Right atrium auricular region (tissue), 2 donors: Measurements from ENCODE around the gene PVRIG. TPM values are rescaled to one million over a fixed set of nuclear protein-coding genes. Genes with fewer than 3 reads are reported as not detected.
"Not testable (repeated sequence)": the region's sequence is repeated elsewhere in the genome, so short reads cannot be mapped to it uniquely, and the experiment has no call there.

Source experiments
- DNase-seq: peaks from one replicate; pipeline ENCODE4 v3.0.0-alpha.2; 2019; ENCODE audit warnings: low spot score
- H3K27ac ChIP-seq, 2 donors: fragments of 200-600 bp; sonication (generic); 1 replicate in 1 of 2; 2 replicates in 1 of 2; pipeline ENCODE4 v1.5.1; 2016 to 2019
- H3K27me3 ChIP-seq, 2 donors: fragments of 200-600 bp; sonication (generic); one replicate each; pipeline versions ENCODE4 v1.5.1 to v1.6.0; 2017 to 2019
- H3K36me3 ChIP-seq: fragments of 200-600 bp; sonication (generic); one replicate; pipeline ENCODE4 v1.5.1; 2016
- H3K4me1 ChIP-seq, 2 donors: fragments of 200-600 bp; sonication (generic); one replicate each; pipeline versions ENCODE4 v1.5.1 to v1.6.0; 2017 to 2019
- H3K4me3 ChIP-seq, 2 donors: fragments of 200-600 bp; sonication (generic); 1 replicate in 1 of 2; 2 replicates in 1 of 2; pipeline ENCODE4 v1.5.1; 2017 to 2019; ENCODE audit warnings: mild to moderate bottlenecking in 1 of 2, moderate library complexity in 1 of 2
- H3K9me3 ChIP-seq, 2 donors: fragments of 200-600 bp; sonication (generic); one replicate each; pipeline ENCODE4 v1.5.1; 2019
- total RNA-seq, 2 donors: library from RNA; depleted of rRNA; stranded (reverse); fragments of >200 nt; gene quantifications; one replicate each; pipeline ENCODE4 v1.1.0, GENCODE V29; 2016
- TF ChIP-seq, protein P1 (sequence below), 2 donors: fragments of 200-600 bp; sonication (generic); IDR thresholded peaks; one replicate each; pipeline ENCODE4 v1.5.1; 2019; ENCODE audit warnings: antibody characterized with exemption in 2 of 2

PVRIG gene
- total RNA-seq, 2 donors from 2014 or later: 0.43 TPM; not detected in 1

DNA sequence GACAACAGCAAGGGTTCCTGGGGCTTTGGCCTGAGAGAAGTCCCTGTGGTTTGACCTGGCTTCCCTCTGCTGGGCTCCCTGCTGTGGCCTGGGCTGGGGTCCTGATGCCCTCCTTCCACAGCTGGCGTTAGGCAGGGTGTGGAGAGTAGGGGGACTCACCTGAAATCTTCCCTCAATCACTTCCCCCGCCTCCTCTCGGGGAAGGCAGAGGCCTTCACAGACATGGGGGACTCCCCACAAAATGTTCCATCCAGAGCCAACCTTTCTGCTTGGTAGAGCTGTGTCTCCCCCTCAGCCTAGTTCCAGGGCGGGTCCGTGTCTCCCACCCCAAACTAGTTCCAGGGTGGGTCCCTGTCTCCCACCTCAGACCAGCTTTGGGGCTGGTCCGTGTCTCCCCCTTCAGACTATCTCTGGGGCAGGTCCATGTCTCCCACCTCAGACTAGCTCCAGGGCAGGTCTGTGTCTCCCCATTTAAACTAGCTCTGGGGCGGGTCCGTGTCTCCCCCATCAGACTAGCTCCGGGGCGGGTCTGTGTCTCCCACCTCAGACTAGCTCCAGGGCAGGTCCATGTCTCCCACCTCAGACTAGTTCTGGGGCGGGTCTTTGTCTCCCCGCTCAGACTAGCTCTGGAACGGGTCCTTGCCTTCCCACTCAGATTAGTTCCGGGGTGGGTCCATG is 2.2 kb downstream of the PVRIG start:
- Histone ChIP-seq H3K4me3 (no peak overlapping the region), H3K27ac (no peak overlapping the region), H3K9me3 (no peaks in the 10 kb centered on the region), H3K27me3 (no peaks in the 10 kb centered on the region), H3K4me1 (no peaks in the 10 kb centered on the region), H3K36me3 (no peaks in the 10 kb centered on the region)
- TF ChIP-seq, protein P1, sequence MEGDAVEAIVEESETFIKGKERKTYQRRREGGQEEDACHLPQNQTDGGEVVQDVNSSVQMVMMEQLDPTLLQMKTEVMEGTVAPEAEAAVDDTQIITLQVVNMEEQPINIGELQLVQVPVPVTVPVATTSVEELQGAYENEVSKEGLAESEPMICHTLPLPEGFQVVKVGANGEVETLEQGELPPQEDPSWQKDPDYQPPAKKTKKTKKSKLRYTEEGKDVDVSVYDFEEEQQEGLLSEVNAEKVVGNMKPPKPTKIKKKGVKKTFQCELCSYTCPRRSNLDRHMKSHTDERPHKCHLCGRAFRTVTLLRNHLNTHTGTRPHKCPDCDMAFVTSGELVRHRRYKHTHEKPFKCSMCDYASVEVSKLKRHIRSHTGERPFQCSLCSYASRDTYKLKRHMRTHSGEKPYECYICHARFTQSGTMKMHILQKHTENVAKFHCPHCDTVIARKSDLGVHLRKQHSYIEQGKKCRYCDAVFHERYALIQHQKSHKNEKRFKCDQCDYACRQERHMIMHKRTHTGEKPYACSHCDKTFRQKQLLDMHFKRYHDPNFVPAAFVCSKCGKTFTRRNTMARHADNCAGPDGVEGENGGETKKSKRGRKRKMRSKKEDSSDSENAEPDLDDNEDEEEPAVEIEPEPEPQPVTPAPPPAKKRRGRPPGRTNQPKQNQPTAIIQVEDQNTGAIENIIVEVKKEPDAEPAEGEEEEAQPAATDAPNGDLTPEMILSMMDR (IDR thresholded peaks at IDR 0.05): no peak
- no peak for DNase-seq

DNA sequence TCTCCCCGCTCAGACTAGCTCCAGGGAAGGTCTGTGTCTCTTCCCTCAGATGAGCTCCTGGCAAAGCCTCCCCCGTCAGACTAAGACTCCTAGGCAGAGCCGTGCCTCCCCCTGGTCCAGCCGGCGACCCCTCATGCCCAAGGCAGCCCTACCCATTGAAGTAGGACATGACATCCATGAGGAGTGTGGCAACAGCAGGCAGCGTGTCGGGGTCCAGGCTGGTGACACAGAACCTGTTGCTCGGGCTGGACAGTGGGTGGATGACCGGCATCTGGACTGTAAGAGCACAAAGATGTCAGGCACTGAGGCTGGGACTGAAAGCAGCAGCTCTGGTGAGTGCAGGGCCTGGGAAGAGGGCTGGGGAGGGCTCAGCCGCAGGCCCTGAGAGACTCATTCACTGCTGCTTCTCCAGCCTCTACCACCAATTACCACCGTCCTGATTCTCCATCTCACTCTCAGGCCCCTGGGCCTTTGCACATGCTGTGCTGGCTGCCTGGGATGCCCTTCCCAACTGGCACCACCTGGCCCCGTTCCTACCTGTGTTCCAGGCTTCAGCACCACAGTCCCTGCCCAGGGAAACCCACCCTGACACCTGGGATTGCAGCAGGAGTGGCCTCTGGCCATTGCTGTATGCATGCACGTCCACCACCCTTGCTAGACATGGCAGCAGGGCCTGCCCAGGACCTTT is 2.8 kb downstream of the PVRIG start:
- no peaks in the 10 kb centered on the region for H3K36me3 ChIP-seq
- H3K27me3 ChIP-seq: no peaks in the 10 kb centered on the region
- DNase-seq: no peak
- TF ChIP-seq, protein P1 (IDR thresholded peaks at IDR 0.05): no peak
- H3K4me1 ChIP-seq: no peaks in the 10 kb centered on the region
- no peak overlapping the region for H3K27ac ChIP-seq
- no peaks in the 10 kb centered on the region for H3K9me3 ChIP-seq
- H3K4me3 ChIP-seq: no peak overlapping the region

DNA sequence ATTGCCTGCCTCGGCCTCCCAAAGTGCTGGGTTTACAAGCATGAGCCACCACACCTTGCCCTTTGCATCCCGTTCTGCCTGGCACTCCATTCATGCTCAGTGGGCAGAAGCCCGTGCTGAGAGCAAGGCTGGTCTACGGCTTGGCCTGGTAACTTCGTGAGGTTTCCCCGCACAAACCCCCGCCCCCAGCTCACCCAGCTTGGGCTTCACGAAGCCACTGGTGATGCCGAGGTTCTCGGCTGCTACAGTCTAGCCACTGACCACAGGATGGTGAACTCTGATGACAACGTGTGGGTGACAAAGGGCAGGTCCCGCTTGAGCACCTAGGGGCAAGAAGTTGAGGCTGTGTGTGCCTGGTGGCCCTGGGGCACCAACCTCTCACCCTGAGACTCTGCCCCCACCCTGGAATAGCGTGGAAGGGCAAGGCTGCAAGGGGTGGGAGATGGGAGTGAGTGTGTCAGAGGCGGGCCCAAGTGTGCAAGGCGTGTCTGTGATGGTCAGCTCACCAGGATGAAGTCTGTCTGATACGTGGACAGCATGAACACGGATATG is 3.7 kb downstream of the PVRIG start:
- not testable (repeated sequence) for DNase-seq, H3K36me3 ChIP-seq, H3K9me3 ChIP-seq

DNA sequence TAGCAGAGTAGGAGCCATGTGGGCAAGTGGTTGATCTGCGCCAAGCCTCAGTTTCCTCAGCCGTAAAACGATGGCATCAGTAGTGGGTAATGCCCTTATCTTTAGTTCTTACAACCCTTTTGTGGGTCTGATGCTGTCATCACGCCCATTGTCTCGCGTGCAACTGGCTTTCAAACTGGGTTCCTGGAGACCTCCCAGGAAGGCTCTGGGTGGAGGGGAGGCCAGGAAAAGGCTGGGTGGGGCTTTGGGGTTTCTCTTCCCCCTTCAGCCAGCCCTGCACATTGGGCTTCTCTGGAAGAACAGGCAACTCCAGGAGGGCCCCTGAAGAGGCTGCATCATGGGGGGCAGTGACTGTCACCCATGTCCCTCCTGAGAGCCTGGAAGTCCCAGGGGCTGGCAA is 5.1 kb downstream of the PVRIG start:
- H3K27me3 ChIP-seq, H3K9me3 ChIP-seq, DNase-seq, H3K27ac ChIP-seq, H3K4me1 ChIP-seq, H3K4me3 ChIP-seq, H3K36me3 ChIP-seq: not testable (repeated sequence)

More for the DNA sequence above, 3.7 kb downstream of the PVRIG start:
- H3K27ac ChIP-seq, H3K4me1 ChIP-seq, H3K27me3 ChIP-seq, H3K4me3 ChIP-seq: not testable (repeated sequence)

DNA sequence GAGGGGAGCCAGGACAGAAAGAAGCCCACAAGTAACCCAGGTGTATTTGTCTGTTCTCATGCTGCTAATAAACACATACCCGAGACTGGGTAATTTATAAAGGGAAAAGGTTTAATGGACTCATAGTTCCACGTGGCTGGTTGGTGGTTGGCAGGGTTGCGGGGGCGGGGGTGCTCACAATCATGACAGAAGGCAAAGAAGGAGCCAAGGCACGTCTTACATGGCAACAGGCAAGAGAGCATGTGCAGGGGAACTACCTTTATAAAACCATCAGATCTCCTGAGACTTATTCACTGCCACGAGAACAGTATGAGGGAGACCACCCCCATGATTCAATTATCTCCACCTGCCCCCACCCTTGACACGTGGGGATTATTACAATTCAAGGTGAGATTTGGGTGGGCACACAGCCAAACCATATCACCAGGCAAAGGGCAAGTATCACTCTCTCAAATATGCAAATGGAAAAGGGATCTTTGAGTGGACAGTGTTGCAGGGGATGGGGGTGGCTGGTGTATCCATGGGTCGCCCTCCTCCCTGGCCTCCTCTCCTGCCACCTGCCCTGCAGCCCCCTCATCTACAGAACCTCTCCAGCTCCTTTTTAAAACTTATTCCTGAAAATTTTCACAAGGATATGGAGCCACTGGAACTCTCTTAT is 15.0 kb downstream of the PVRIG start:
- H3K4me1 ChIP-seq, H3K9me3 ChIP-seq, H3K36me3 ChIP-seq, DNase-seq, H3K27ac ChIP-seq, H3K4me3 ChIP-seq, H3K27me3 ChIP-seq: not testable (repeated sequence)

DNA sequence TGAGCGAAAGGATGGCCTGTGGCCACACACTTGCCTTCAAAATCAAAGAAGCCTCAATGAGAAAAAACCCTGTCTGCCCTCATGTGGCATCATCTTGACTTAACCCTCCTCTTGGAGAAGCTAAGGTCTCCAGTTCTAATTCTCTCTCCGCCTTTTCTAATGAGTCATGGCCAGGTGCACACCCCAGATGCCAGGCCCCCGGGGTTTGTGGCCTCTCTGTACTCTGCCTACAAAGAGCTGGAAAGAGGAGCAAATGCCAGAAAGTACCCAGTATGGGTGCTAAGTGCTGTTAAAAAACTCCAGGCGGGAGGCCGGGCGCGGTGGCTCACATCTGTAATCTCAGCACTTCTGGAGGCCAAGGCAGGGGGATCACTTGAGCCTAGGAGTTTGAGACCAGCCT is 20.2 kb downstream of the PVRIG start:
- H3K36me3 ChIP-seq, H3K27me3 ChIP-seq, H3K4me3 ChIP-seq, DNase-seq, H3K4me1 ChIP-seq, H3K27ac ChIP-seq, H3K9me3 ChIP-seq: not testable (repeated sequence)

DNA sequence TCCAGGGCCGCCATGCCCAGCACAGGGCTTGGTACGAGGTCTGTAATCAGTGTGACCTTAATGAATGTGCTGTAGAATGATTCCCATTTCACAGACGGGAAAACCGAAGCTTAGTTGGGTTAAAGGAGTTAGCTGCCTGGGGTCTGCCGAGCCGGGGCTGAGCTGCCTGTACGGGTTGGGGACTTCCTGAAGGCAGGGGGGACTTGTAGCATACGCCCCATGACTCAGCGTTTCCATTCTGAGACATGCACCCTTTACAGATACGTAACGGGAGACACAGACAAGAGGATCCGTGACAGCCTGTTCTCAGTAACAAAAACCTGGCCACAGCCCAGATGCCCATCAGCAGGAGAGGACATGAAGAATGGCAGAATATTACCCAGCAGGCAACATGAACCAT is 23.6 kb downstream of the PVRIG start:
- H3K36me3 ChIP-seq, H3K9me3 ChIP-seq, H3K27ac ChIP-seq, H3K27me3 ChIP-seq, H3K4me3 ChIP-seq, H3K4me1 ChIP-seq: not testable (repeated sequence)
- peak; percentile 60 for DNase-seq

DNA sequence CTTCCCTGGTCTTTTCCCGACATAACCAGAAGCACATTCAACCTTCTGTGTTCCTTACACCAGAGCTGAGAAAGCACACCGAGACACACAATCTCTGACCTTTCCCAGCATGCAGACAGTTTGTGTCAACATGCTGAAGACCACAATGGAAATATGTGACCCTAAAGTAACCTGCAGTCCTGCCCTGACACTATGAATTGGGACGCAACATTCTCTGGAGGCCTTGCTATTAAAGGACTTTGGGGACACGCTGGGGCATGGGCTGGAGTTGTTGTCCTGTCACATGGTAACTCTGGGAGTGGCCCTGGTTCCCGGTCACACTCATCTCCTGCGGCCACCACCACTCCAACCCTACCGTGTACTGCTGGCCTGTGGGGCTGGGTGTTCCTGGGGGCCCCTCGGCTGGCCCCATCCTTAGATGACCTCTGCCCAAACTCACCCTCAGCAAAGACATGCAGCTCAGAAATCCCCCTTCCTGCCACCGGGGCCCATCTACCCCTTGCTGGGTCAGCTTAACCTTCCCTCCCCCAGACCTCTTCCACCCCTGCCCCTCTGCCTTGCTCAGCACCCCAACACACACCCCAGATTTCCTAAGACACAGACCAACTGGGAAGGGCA is 25.3 kb downstream of the PVRIG start:
- not testable (repeated sequence) for DNase-seq, H3K27ac ChIP-seq, H3K27me3 ChIP-seq, H3K4me3 ChIP-seq, H3K36me3 ChIP-seq, H3K9me3 ChIP-seq, H3K4me1 ChIP-seq

DNA sequence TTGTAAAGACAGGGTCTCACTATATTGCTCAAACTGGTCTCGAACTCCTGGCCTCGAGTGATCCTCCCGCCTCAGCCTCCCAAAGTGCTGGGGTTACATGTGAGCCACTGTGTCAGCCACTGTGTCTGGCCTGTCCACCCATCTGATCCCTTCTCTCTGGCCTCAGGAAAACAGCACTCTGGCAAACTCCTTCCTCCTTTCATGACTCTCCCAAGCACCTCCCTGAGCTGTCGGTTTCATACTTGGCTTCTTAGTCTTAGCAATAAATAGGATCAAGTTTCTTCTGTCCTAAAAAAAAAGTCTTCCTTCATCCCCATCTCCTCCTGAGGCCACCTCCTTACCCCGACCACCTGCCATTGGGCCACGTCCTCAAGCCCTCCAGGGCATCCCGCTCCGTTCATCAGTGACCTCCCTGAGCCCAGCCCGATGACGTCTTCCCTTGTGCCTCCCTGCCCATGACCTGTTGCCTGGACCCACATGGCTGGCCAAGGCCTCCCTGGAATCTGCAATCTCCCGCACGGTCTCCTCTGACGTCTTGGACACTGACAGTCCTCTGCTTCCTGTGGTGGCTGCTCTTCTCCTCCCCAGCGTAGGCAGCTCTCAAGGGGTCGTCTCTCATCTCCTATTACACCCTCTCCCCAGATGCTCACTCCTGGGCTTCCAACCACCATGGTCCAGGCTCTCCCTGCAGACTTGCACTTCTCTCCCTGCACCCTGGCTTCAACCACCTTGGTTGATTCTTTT is 26.5 kb downstream of the PVRIG start:
- H3K27ac ChIP-seq, H3K36me3 ChIP-seq, H3K4me1 ChIP-seq, DNase-seq, H3K9me3 ChIP-seq, H3K4me3 ChIP-seq, H3K27me3 ChIP-seq: not testable (repeated sequence)

DNA sequence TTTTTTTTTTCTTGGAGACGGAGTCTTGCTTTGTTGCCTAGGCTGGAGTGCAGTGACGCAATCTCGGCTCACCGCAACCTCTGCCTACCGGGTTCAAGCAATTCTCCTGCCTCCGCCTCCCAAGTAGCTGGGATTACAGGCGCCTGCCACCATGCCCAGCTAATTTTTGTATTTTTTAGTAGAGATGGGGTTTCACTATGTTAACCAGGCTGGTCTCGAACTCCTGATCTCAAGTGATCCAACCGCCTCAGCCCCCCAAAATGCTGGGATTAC is 27.1 kb downstream of the PVRIG start:
- H3K4me3 ChIP-seq, H3K9me3 ChIP-seq, H3K27me3 ChIP-seq, H3K4me1 ChIP-seq, DNase-seq, H3K36me3 ChIP-seq, H3K27ac ChIP-seq: not testable (repeated sequence)
